ENCODE results near the gene CAPN5. TPM values are rescaled to one million over a fixed set of nuclear protein-coding genes. Genes with fewer than 3 reads are reported as not detected.

The CAPN5 gene
- total RNA-seq, 1 experiment from 2014 or later, result 10.4 TPM

- Histone ChIP-seq H3K4me3 (no peak overlapping the region), H3K27ac (peak overlapping the region; percentile 93), H3K4me1 (replicated peaks) (peaks cover 38% of the 10 kb centered on the region)
Observed at GRCh38 chr11:77074205-77074604, 7.4 kb downstream of the CAPN5 start.

GRCh38 chr11:77074626-77075221 lies 8.0 kb downstream of the CAPN5 start:
- peaks cover 38% of the 10 kb centered on the region for H3K4me1 ChIP-seq (replicated peaks)
- peak overlapping the region; percentile 93 for H3K27ac ChIP-seq
- no peaks in the 10 kb centered on the region for H3K36me3 ChIP-seq
- H3K27me3 ChIP-seq (replicated peaks), result no peaks in the 10 kb centered on the region
- H3K9me3 ChIP-seq (replicated peaks), result no peaks in the 10 kb centered on the region
- no peak for DNase-seq (ENCODE audit: low read depth in 1 of 2, low spot score in 2 of 2)
- H3K4me3 ChIP-seq, result no peak overlapping the region

More at GRCh38 chr11:77074205-77074604, 7.4 kb downstream of the CAPN5 start:
- no peak for DNase-seq (ENCODE audit: low read depth in 1 of 2, low spot score in 2 of 2)
- Histone ChIP-seq H3K9me3 (replicated peaks) (no peaks in the 10 kb centered on the region), H3K36me3 (no peaks in the 10 kb centered on the region), H3K27me3 (replicated peaks) (no peaks in the 10 kb centered on the region)

DNA sequence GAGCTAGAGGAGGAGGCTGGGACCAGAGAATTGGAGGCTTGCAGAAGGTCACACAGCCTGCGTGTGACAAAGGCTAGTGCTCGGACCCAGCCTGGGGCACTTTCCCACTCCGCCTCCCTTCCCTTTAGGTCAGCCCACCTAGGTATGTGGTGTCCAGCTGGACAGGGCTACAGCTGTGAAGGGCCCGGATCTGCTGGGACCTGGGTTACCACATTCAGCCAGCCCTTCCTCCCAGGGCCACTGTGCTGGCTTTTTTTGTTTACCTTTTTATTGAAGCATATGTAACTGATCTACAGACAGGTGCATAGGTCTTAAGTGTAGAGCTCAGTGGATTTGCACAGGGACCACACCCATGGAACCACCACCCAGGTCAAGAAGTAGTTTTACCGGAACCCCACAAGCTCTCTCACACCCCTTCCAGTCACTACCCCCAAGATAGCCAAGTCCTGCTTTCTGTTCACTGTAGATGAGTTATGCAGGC lies 8.7 kb downstream of the CAPN5 start:
- H3K4me3 ChIP-seq, result no peak overlapping the region
- H3K9me3 ChIP-seq (replicated peaks), result no peaks in the 10 kb centered on the region
- no peaks in the 10 kb centered on the region for H3K27me3 ChIP-seq (replicated peaks)
- peaks cover 38% of the 10 kb centered on the region for H3K4me1 ChIP-seq (replicated peaks)
- no peak overlapping the region for H3K27ac ChIP-seq
- DNase-seq (ENCODE audit: low read depth in 1 of 2, low spot score in 2 of 2), result no peak
- H3K36me3 ChIP-seq, result no peaks in the 10 kb centered on the region

- no peak overlapping the region for H3K4me3 ChIP-seq
- H3K27ac ChIP-seq, result no peak overlapping the region
- H3K27me3 ChIP-seq (replicated peaks), result no peaks in the 10 kb centered on the region
- H3K4me1 ChIP-seq (replicated peaks), result peaks cover 9% of the 10 kb centered on the region
- no peaks in the 10 kb centered on the region for H3K9me3 ChIP-seq (replicated peaks)
- H3K36me3 ChIP-seq, result no peaks in the 10 kb centered on the region
- DNase-seq (ENCODE audit: low read depth in 1 of 2, low spot score in 2 of 2), result no peak
Observed at GRCh38 chr11:77079666-77080065, 12.9 kb downstream of the CAPN5 start.

DNA sequence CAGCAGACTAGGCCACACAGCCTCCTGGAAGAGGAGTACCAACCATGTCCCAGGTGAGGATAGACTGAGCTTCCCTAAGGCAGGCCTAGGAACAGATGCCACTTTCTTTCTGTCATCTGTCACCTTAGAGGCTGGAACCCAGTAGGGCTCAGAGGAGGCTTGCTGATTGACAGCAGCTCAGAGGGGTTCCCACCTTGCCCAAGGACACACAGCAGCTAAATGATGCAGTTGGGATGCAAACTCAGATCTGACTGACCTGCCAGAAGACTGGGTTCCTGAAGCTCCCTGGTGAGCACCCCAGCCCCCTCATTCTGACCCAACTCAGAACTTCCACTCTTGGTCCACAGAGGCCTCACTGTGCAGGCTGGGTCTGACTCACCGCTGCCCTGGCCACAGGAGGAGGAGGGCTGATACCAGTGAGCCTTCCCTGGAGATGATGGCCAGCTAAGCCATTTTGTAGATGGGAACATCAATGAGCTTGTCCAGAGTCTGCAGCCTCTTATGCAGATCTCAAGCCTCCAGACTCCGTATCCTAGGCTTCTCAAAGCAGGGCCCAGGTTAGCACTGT lies 14.0 kb downstream of the CAPN5 start:
- no peak overlapping the region for H3K27ac ChIP-seq
- H3K27me3 ChIP-seq (replicated peaks), result no peaks in the 10 kb centered on the region

DNA sequence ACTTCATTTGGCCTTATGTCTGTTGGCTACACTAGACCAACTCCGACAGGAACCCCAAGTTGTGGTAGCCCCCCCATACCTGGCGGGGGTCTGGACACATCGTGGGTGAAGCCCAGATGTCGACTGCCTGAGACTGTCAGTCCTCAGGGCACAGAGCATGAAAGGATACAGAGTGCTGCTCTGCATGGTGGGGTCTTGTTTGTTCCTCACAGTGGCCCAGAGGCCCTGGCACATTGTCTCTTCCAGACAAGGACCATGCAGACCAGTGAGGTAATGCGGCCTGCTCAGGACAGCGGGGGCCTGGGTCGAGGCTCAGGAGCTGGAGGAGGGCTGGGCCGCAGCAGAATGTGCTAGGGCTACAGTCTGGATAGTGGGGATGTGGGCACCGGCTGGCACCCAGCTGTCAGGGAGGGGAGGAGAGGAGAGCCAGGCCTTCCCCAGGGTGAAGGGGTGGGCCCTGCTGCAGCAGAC lies 14.6 kb downstream of the CAPN5 start:
- H3K4me1 ChIP-seq (replicated peaks), result peaks cover 6% of the 10 kb centered on the region
- H3K27ac ChIP-seq, result no peak overlapping the region
- no peak for DNase-seq (ENCODE audit: low read depth in 1 of 2, low spot score in 2 of 2)
- 0 out of 2 replicates have a peak, but pooled peaks cover 2% of the 10 kb centered on the region for H3K36me3 ChIP-seq
- no peaks in the 10 kb centered on the region for H3K9me3 ChIP-seq (replicated peaks)
- no peak overlapping the region for H3K4me3 ChIP-seq
- no peaks in the 10 kb centered on the region for H3K27me3 ChIP-seq (replicated peaks)

More for the DNA sequence above, 14.0 kb downstream of the CAPN5 start:
- Histone ChIP-seq H3K9me3 (replicated peaks) (no peaks in the 10 kb centered on the region), H3K4me3 (no peak overlapping the region), H3K4me1 (replicated peaks) (peaks cover 6% of the 10 kb centered on the region), H3K36me3 (0 out of 2 replicates have a peak, but pooled peaks cover 2% of the 10 kb centered on the region)
- no peak for DNase-seq (ENCODE audit: low read depth in 1 of 2, low spot score in 2 of 2)

- Histone ChIP-seq H3K9me3 (replicated peaks) (no peaks in the 10 kb centered on the region), H3K27me3 (replicated peaks) (no peaks in the 10 kb centered on the region), H3K4me3 (no peak overlapping the region), H3K36me3 (0 out of 2 replicates have a peak, but pooled peaks cover 2% of the 10 kb centered on the region), H3K4me1 (replicated peaks) (peaks cover 6% of the 10 kb centered on the region), H3K27ac (no peak overlapping the region)
- no peak for DNase-seq (ENCODE audit: low read depth in 1 of 2, low spot score in 2 of 2)
Observed at GRCh38 chr11:77081976-77082836, 15.4 kb downstream of the CAPN5 start.

DNA sequence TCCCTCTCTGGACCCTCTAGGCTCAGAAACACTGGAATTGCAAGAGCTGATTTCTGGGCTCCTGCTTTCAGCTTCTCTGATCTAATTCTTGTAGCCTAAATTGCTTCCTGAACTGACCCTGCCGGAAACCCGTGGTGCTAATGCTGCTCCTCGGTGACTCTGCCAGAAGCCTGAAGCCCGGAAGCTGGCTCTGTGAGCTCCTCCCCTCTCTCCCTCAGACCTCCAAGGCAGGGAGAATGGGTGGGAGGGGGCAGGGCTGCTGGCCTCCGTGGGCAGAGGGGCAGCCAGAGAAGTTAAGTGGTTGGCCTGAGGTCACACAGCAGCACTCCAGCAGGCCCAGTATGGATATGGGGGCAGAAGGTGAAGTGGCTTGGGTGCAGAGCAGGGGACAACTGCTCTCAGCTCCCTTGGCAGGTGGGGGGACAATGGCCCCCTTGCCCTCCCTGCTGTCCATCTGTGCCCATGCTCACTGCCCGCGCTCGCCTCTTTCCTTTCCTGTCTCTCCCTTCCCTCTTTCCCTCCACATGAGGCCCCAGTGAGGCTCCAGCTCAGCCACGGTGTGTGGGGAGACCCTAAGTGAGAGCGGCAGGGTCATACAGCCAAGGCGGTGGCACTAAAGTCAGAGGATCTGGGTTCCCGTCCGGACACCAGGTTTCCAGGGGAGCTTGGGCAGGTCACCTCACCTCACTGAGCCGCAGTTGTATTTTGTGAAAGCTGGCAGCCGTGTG lies 16.2 kb downstream of the CAPN5 start:
- H3K27me3 ChIP-seq (replicated peaks), result no peaks in the 10 kb centered on the region
- H3K9me3 ChIP-seq (replicated peaks), result no peaks in the 10 kb centered on the region
- H3K27ac ChIP-seq, result no peak overlapping the region
- peaks cover 6% of the 10 kb centered on the region for H3K4me1 ChIP-seq (replicated peaks)
- H3K36me3 ChIP-seq, result 0 out of 2 replicates have a peak, but pooled peaks cover 2% of the 10 kb centered on the region
- DNase-seq (ENCODE audit: low read depth in 1 of 2, low spot score in 2 of 2), result no peak
- no peak overlapping the region for H3K4me3 ChIP-seq

- no peak overlapping the region for H3K27ac ChIP-seq
Observed at GRCh38 chr11:77083566-77084245, 16.9 kb downstream of the CAPN5 start.

DNA sequence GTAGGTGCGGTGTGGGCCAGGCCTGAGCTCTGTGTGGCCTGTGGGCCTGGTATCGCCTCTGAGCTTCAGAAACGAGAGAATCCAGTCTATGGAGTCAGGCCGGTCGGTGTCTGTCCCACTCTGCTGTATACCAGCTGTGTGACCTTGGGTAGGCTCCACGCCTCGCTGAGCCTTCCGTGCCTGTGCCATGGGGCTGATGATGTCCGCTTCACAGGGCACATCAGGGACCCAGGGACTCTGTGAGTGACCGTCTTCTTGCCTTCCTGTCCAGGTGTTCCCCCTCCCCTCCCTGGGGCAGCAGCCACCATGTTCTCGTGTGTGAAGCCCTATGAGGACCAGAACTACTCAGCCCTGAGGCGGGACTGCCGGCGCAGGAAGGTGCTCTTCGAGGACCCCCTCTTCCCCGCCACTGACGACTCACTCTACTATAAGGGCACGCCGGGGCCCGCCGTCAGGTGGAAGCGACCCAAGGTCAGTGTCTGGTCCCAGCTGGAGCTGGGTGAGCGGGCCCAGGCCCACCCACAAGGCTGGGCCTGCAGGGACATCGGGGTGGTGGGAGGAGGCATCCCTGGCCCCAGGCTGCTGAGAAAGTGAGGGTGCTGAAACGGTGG lies 17.9 kb downstream of the CAPN5 start:
- H3K4me1 ChIP-seq (replicated peaks), result peaks cover 6% of the 10 kb centered on the region
- H3K36me3 ChIP-seq, result 0 out of 2 replicates have a peak, but pooled peaks cover 2% of the 10 kb centered on the region
- DNase-seq (ENCODE audit: low read depth in 1 of 2, low spot score in 2 of 2), result no peak
- H3K4me3 ChIP-seq, result no peak overlapping the region
- H3K27me3 ChIP-seq (replicated peaks), result no peaks in the 10 kb centered on the region
- no peak overlapping the region for H3K27ac ChIP-seq
- no peaks in the 10 kb centered on the region for H3K9me3 ChIP-seq (replicated peaks)

More at GRCh38 chr11:77083566-77084245, 16.9 kb downstream of the CAPN5 start:
- Histone ChIP-seq H3K4me1 (replicated peaks) (peaks cover 6% of the 10 kb centered on the region), H3K4me3 (no peak overlapping the region), H3K9me3 (replicated peaks) (no peaks in the 10 kb centered on the region), H3K27me3 (replicated peaks) (no peaks in the 10 kb centered on the region), H3K36me3 (0 out of 2 replicates have a peak, but pooled peaks cover 2% of the 10 kb centered on the region)
- DNase-seq (ENCODE audit: low read depth in 1 of 2, low spot score in 2 of 2), result no peak

GRCh38 chr11:77085652-77086051 lies 18.9 kb downstream of the CAPN5 start:
- no peak for DNase-seq (ENCODE audit: low read depth in 1 of 2, low spot score in 2 of 2)

More at GRCh38 chr11:77085652-77086051, 18.9 kb downstream of the CAPN5 start:
- H3K9me3 ChIP-seq (replicated peaks), result no peaks in the 10 kb centered on the region
- no peak overlapping the region for H3K27ac ChIP-seq
- 0 out of 2 replicates have a peak, but pooled peaks cover 2% of the 10 kb centered on the region for H3K36me3 ChIP-seq
- no peak overlapping the region for H3K4me3 ChIP-seq
- H3K27me3 ChIP-seq (replicated peaks), result no peaks in the 10 kb centered on the region
- peaks cover 6% of the 10 kb centered on the region for H3K4me1 ChIP-seq (replicated peaks)
